Activated T-helper 2 cell treated with anti-CD3 and anti-CD28 coated beads, Interferon-gamma antibody, Interleukin-2, Interleukin-4, amounts not matched to agents 10 μg/mL and 5 μg/mL and 100 μg/mL, durations not matched to agents 14 hours and 24 hours and 36 hours (primary cell): ENCODE results near the gene ACTL10. TPM values are rescaled to one million over a fixed set of nuclear protein-coding genes. Genes with fewer than 3 reads are reported as not detected.

Experiments used
- DNase-seq: peaks from one replicate; pipeline ENCODE4 v3.0.0; 2021; ENCODE audit warnings: low spot score
- H3K27ac Mint-ChIP-seq: one replicate; pipeline ENCODE4 v1.8.0; 2021; ENCODE audit warnings: mixed read lengths
- H3K27me3 Mint-ChIP-seq: one replicate; pipeline ENCODE4 v1.8.0; 2021; ENCODE audit warnings: low read depth, mixed read lengths
- H3K36me3 Mint-ChIP-seq: one replicate; pipeline ENCODE4 v1.8.0; 2021; ENCODE audit warnings: low read depth, mixed read lengths
- H3K4me1 Mint-ChIP-seq: one replicate; pipeline ENCODE4 v1.8.0; 2021; ENCODE audit warnings: low read depth, mixed read lengths
- H3K4me3 Mint-ChIP-seq: one replicate; pipeline ENCODE4 v1.8.0; 2021; ENCODE audit warnings: low read depth, mild to moderate bottlenecking, moderate library complexity, mixed read lengths
- H3K9me3 Mint-ChIP-seq: one replicate; pipeline ENCODE4 v1.8.0; 2021; ENCODE audit warnings: mixed read lengths
- intact Hi-C: fragments of 100-400 bp; cut with micrococcal nuclease; formaldehyde crosslinking; loops from one replicate; pipeline ENCODE4 v1.15.1; 2023
- total RNA-seq: library from RNA; stranded (reverse); gene quantifications from 2 replicates; pipeline ENCODE4 v1.2.3, GENCODE V29; 2022

The ACTL10 gene
- total RNA-seq, 1 donor from 2014 or later: 2.6 TPM

DNA sequence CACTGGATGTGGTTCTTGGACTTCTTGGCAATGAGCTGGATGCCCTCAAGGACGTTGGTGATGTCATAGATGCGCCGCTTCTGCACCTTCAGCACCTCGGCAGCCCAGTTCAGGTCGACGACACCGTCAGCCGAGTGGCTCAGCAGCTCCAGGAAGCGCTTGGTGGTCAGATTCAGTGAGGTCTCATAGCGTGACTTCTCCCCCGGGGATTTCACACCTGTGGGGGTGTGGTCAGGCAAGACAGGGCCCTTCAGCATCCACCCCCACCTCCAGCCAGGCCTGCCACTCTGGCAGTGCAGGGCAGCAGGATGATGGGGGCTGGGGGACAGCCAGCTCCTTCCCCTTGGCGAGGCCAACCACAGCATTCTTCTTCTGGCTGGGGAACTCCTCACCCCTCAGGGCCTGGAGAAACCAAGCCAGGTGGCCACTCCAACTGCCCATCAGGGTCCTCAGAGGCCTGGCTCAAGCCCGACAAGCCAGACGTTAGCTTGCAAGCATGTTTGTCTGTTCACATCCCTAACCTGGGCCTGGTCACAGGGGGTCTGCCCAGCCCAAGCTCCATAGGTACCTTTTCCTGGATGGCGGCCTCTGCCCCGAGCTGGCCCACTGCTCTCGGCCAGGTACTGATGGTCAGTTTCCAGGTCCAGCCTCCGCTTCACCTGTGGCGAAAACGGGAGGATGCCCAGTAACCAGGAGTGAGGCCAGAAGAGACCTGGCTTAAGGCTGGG, 13.2 kb downstream of the ACTL10 start:
- no peak overlapping the region for H3K4me3 Mint-ChIP-seq
- no peak for DNase-seq
- no peaks in the 10 kb centered on the region for H3K27me3 Mint-ChIP-seq
- H3K4me1 Mint-ChIP-seq: peaks cover 60% of the 10 kb centered on the region
- intact Hi-C loops: loop anchor here (10.0 kb wide), 1 partner anchor 315 kb away; the partner anchor contains the start of gene RALY
- peak overlapping the region; percentile 72 for H3K27ac Mint-ChIP-seq
- H3K9me3 Mint-ChIP-seq: no peaks in the 10 kb centered on the region
- H3K36me3 Mint-ChIP-seq: peaks cover 74% of the 10 kb centered on the region

DNA sequence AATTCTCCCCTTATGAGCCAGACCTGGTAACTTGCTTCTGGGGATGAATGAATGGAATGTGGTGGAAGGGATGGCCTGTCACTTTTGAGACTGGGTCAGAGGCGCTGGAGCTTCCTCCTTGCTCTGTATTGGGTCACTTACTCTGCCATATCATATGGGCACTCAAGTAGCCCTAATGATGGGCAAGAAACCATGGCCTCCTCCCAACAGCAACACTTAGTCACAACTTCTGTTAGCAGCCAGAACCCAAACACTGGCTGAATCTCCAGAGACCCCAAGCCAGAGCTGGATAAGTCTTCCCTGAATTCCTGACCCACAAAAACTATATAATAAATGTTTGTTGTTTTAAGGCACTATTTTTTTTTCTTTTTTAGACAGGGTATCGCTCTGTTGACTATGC, 13.9 kb downstream of the ACTL10 start:
- H3K4me1 Mint-ChIP-seq: peaks cover 61% of the 10 kb centered on the region
- peaks cover 69% of the 10 kb centered on the region for H3K36me3 Mint-ChIP-seq
- peak overlapping the region; percentile 13 for H3K4me3 Mint-ChIP-seq
- no peaks in the 10 kb centered on the region for H3K27me3 Mint-ChIP-seq
- H3K9me3 Mint-ChIP-seq: no peaks in the 10 kb centered on the region
- peak overlapping the region; percentile 49 for H3K27ac Mint-ChIP-seq
- no peak for DNase-seq
- intact Hi-C loops: loop anchor here (10.0 kb wide), 1 partner anchor 314 kb away; the partner anchor contains the start of gene RALY

DNA sequence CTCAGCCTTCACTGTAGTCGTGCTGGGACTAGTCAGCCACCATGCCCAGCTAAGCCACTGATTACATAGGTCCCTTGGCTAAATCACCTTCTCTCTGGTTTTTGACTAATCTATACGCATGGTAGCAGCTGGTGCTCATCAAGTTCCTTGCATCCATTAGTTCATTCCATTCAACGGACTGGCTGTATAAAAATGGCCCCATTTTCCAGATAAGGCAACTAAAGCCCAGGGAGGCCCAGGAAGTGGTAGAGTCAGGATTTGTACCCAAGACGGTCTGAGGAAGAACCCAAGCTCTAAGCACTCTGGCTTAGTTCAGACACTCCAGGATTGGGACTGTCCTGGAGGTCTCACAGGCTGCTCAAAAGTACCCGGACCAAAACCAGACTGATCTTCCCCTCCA, 14.5 kb downstream of the ACTL10 start:
- Mint-ChIP-seq H3K9me3 (no peaks in the 10 kb centered on the region), H3K4me3 (no peak overlapping the region), H3K36me3 (peaks cover 64% of the 10 kb centered on the region), H3K27ac (peak overlapping the region; percentile 71), H3K4me1 (peaks cover 61% of the 10 kb centered on the region), H3K27me3 (no peaks in the 10 kb centered on the region)
- no peak for DNase-seq
- intact Hi-C loops: loop anchor here (10.0 kb wide), 1 partner anchor 314 kb away; the partner anchor contains the start of gene RALY

DNA sequence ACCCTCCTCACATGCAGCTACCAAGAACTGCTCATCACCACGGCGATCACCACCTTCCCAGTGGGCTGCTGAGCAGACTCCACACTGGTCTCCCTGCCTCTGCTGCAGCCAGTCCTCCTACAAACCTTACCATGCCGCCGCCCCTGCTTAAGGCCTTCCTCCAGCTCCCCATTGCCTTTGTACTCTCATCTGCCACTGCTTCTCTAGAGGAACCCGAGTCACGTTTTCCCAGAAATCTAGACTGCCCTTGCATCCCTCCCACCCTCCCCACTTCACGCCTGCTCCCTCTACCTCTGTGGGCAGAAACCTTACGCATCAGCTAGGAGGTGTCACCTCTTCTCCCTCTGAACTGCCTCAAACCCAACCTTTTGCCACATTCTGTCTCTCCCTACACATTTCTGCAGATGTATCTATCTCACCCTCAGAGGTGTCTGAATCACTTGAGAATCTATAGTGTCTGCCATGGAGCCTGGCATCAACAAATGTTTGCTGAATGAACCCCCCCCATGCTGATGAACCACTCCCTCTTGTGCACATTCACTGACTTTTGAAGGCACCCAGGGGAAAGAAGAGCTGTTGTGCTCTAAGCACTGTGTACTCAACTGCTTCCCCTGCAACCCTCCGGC, 15.1 kb downstream of the ACTL10 start:
- Mint-ChIP-seq H3K4me1 (peaks cover 65% of the 10 kb centered on the region), H3K9me3 (no peaks in the 10 kb centered on the region), H3K36me3 (peaks cover 59% of the 10 kb centered on the region), H3K27ac (peak overlapping the region; percentile 71), H3K27me3 (no peaks in the 10 kb centered on the region), H3K4me3 (peak overlapping the region; percentile 22)
- DNase-seq: no peak
- intact Hi-C loops: loop anchor here (10.0 kb wide), 1 partner anchor 313 kb away; the partner anchor contains the start of gene RALY

DNA sequence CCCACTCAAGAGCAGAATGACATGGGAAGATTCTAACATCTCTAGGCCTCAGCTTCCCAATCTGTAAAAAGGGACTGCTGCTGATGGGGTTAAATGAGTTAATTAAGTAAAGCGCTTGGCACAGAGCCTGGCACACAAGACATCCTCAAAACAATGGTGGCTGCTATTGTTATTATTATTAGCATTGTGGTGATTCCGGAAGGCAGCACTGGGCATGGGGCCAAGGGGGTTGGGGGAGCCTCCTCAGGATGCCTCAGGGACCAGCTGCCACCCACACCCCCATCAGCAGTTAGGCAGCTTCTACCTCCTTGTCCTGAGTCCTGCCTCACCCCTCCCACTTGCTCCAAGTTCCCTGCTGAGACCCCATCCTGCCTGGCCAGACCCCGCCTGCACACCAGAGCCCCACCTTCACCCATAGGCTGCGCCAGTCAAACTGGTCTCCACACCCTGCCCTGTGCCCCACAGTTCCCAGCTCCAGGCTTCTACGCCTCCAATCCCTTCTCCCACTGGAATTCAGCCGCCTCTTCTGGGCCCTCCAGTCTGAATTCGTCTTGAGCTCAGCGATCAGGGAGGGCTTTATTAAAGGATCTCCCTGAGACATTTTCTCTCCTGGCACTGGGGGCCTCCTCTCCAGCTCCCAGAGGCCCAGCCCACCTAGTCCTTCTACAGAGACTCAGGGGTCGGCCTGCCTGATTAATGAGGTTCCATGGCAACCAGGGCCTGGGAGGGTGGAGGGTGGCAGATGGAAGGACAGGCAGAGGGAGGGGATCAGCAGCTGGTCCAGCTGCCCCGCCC, 18.0 kb downstream of the ACTL10 start:
- no peaks in the 10 kb centered on the region for H3K9me3 Mint-ChIP-seq
- H3K4me1 Mint-ChIP-seq: peaks cover 74% of the 10 kb centered on the region
- H3K27ac Mint-ChIP-seq: peak overlapping the region; percentile 91
- peak overlapping the region; percentile 92 for H3K4me3 Mint-ChIP-seq
- intact Hi-C loops: loop anchor here (5.0 to 10.0 kb wide), 2 partner anchors 128 to 310 kb away; partner anchors contain the start of genes CHMP4B and RALY
- H3K36me3 Mint-ChIP-seq: peaks cover 34% of the 10 kb centered on the region
- DNase-seq: no peak
- no peaks in the 10 kb centered on the region for H3K27me3 Mint-ChIP-seq

DNA sequence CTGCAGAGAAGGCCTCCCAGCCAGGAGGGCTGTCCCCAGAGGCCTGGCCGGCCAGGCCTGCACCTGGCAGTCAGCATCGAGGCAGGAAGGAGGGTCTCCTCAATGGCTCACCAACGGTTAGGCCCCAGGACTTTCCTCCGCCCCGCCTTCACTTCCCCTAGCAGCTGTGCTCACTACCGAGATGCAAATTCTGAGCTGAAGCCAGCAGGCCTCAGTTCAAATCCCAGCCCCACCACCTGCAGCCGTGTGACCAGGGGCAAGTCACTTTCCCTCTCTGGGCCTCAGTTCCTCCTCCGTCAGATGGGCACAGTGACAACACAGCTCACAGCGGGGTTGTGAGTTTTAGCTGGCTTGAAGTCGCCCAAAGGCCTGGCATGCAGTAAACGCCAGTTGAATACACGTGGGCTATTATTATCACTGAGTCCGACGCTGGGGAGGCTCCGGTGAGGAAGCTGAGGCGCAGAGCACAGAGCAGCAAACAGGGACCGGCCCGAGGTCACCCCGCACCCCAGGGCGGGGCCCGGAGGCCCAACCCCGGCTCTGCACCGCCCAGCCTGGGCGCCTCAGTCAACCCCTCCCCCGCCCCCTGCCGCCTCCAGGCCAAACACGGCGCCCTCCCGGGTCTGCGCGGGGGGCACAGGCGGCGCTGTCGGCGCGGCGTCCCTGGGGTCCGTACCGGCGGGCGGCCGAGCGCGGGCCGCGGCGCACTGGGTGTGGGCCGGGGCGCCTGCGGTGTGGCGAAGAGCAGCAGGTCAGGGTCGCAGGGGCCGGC, 18.8 kb downstream of the ACTL10 start:
- H3K4me1 Mint-ChIP-seq: peaks cover 74% of the 10 kb centered on the region

DNA sequence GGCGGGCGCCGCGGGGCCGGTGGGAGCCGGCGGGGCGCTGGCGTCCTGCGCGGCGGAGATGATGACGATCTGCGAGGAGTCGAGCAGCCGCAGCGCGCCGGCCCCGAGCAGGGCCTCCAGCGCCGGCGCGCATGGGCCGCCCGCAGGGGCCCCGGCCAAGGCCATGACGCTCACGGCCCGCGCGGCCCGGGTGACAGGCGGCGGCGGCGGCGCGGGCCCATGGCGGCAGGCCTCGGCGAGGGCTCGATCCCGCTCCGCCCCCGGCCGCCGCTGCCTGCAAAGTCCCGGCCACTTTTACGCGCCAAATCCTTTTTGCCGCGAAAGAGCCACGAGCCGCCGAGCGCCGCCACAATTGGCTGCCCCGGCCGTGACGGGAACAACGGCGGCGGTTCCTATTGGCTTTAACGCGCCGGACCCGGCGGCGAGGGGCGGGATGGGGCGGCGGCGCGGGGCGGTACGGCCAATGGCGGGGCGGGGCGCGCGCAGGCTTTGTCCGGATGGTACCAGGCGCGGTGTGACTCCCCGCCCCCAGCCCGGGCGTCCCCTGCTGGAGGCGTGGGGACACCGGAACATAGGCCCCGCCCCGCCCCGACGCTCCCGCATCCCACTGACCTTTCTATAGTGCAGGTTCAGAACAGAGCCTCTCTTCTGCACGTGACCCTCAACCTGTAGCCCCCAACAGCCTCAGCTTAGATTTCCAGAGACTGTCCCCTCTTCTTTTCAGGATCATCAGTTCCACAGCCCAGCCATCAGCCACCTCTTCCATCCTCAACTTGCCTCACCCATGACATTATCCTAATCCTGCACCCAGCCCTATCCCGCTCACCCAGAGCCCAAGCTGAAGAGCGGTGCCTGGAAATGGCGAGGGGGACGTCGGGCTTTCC, 19.6 kb downstream of the ACTL10 start, which contains the start of gene E2F1:
TSS of gene E2F1 (minus strand) at position 286 of the 884 bp plus-strand sequence. CDS start at position 165, 121 bp downstream.
- Mint-ChIP-seq H3K9me3 (no peaks in the 10 kb centered on the region), H3K36me3 (peaks cover 25% of the 10 kb centered on the region), H3K27me3 (no peaks in the 10 kb centered on the region), H3K4me1 (peaks cover 66% of the 10 kb centered on the region), H3K4me3 (peak within 1 kb of the TSS; percentile 92), H3K27ac (peak within 1 kb of the TSS; percentile 91)
- intact Hi-C loops: loop anchor here (1.0 to 10.0 kb wide), 3 partner anchors 20 to 308 kb away; partner anchors contain the start of genes ACTL10, CHMP4B and RALY
- DNase-seq: peak; percentile 96

More for the DNA sequence above, 18.8 kb downstream of the ACTL10 start:
- H3K36me3 Mint-ChIP-seq: peaks cover 32% of the 10 kb centered on the region
- peak overlapping the region; percentile 92 for H3K4me3 Mint-ChIP-seq
- H3K27ac Mint-ChIP-seq: peak overlapping the region; percentile 91
- intact Hi-C loops: loop anchor here (1.0 to 10.0 kb wide), 3 partner anchors 19 to 309 kb away; partner anchors contain the start of genes ACTL10, CHMP4B and RALY
- no peaks in the 10 kb centered on the region for H3K9me3 Mint-ChIP-seq
- DNase-seq: peak; percentile 67
- H3K27me3 Mint-ChIP-seq: no peaks in the 10 kb centered on the region

DNA sequence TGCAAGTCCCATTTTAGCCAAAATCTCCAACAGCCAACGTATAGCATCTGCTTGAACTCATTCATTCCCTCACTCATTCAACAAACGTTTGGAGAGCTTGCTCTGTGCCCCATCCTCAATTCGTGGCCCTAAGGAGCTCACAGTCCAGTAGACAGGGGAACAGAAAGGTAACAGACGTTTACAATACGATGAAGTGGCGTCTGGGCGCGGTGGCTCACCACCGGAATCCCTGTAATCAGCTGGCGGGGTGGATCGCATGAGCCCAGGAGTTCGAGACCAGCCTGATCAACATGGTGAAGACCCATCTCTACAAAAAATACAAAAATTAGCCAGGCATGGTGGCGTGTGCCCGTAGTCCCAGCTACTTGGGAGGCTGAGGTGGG, 20.2 kb downstream of the ACTL10 start:
- H3K4me1 Mint-ChIP-seq: peaks cover 61% of the 10 kb centered on the region
- DNase-seq: no peak
- H3K27ac Mint-ChIP-seq: peak overlapping the region; percentile 74

DNA sequence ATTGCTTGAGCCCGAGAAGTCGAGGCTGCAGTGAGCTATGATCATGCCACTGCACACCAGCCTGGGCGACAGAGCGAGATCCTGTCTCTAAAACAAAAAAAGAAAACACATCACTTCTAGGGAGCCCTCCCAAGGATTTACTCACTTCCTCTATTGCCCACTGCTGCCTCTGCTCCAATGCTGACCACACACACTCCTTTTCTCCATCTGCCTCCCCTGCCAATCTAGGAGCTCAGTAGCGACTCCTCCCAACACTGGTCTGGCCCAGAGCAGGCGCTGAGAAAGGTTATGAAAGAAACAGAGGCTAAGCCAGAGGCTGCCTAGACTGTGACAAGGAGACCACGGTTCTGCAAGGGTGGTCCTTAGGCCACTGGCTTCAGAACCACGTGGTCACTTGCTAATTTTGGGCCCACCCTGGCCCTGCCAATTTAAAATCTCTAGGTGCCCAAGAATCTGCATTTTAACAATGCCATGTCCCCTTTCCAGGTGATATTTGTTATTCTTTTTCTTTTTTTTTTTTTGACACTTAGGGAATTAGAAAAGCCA, 20.7 kb downstream of the ACTL10 start:
- intact Hi-C loops: loop anchor here (5.0 to 10.0 kb wide), 2 partner anchors 125 to 307 kb away; partner anchors contain the start of genes CHMP4B and RALY
- no peak for DNase-seq
- Mint-ChIP-seq H3K36me3 (peaks cover 18% of the 10 kb centered on the region), H3K27me3 (no peaks in the 10 kb centered on the region), H3K4me1 (peaks cover 59% of the 10 kb centered on the region), H3K27ac (peak overlapping the region; percentile 49), H3K9me3 (no peaks in the 10 kb centered on the region), H3K4me3 (peak overlapping the region; percentile 33)

More for the DNA sequence above, 20.2 kb downstream of the ACTL10 start:
- H3K9me3 Mint-ChIP-seq: no peaks in the 10 kb centered on the region
- peaks cover 19% of the 10 kb centered on the region for H3K36me3 Mint-ChIP-seq
- H3K4me3 Mint-ChIP-seq: peak overlapping the region; percentile 63
- intact Hi-C loops: loop anchor here (1.0 to 10.0 kb wide), 3 partner anchors 21 to 308 kb away; partner anchors contain the start of genes ACTL10, CHMP4B and RALY
- H3K27me3 Mint-ChIP-seq: no peaks in the 10 kb centered on the region

DNA sequence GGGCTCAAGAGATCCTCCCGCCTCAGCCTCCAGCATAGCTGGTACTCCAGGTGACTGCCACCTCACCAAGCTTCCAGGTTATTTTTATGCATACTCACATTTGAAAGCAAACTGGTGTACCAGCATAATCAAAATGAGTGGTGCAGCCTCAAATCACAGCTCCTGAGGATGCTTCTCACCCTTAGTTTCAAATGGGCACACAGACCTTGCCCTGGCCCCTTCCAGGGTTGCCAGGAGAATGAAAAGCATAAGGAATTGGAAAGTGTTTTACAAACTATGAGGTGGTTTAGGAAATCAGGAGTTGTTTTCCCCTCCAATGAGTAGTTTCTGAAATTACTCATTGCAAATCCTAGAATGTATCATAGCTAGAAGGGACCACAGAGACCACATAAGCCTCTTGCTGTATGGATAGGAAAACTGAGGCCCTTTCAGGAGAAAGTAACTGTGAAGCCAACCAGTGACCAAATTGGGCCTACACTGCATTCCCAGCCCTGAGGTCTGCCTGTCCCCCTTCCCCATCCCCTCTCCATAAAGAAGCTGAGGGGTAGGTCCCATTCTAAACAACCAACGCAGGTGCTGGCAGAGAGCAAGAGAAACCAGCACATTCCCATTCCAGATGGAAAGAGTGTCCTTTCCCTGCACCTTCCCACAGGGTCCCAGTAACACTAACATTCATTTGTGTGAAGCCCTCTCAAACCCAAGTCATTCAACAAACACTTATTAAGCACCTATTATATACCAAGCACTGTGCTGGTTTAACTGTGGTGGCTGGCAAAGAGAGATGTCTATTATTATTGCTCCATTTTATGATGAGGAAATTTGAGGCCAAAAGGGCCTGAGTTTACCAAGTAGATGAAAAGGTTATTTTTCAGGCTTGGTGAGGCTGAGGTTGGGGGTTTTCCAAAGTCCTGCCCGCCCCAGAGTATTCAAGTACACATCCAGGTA, 21.5 kb downstream of the ACTL10 start:
- H3K4me3 Mint-ChIP-seq: no peak overlapping the region
- H3K4me1 Mint-ChIP-seq: peaks cover 54% of the 10 kb centered on the region
- DNase-seq: no peak
- H3K27ac Mint-ChIP-seq: peak overlapping the region; percentile 87
- H3K9me3 Mint-ChIP-seq: no peaks in the 10 kb centered on the region
- H3K36me3 Mint-ChIP-seq: peaks cover 12% of the 10 kb centered on the region
- intact Hi-C loops: loop anchor here (1.0 to 10.0 kb wide), 4 partner anchors 21 to 307 kb away; partner anchors contain the start of genes CHMP4B and RALY
- H3K27me3 Mint-ChIP-seq: no peaks in the 10 kb centered on the region
